IPS DF 4.7 (cell line): Measurements from ENCODE around the gene SEC22A.

Source experiments
- DNase-seq: peaks from one replicate; pipeline ENCODE4 v3.0.0-alpha.2; 2013; ENCODE audit warnings: low spot score; ENCODE audit errors: extremely low read depth

The SEC22A gene

DNA sequence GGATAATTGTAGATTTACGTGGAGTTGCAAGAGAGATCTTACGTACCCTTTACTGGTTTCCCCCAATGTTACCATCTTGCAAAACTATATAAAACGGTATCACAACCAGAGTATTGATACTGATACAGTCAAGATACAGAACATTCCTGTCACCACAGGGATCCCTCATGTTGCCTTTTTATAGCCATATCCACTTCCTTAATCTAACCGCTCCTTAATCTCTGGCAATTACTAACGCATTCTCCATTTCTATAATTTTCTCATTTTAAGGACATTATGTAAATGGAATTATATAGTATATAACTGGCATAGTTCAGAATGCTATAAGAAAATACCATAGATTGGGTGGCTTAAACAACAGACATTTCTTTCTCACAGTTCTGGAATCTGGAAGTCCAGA is 61.1 kb downstream of the SEC22A start:
- no peak for DNase-seq

DNA sequence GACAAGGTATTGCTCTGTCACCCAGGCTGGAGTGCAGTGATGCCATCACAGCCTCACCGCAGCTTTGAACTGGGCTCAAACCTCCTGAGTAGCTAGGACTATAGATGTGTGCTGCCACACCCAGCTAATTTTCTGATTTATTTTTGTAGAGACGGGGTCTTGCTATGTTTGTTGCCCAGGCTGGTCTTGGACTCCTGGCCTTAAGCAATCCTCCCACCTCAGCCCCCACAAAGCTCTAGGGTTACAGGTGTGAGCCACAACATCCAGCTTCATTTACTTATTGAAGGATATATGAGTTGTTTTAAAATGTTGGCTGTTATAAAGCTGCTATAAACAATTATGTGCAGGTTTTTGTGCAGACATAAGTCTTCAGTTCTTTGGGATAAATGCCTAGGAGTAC is 62.2 kb downstream of the SEC22A start:
- DNase-seq: no peak

DNA sequence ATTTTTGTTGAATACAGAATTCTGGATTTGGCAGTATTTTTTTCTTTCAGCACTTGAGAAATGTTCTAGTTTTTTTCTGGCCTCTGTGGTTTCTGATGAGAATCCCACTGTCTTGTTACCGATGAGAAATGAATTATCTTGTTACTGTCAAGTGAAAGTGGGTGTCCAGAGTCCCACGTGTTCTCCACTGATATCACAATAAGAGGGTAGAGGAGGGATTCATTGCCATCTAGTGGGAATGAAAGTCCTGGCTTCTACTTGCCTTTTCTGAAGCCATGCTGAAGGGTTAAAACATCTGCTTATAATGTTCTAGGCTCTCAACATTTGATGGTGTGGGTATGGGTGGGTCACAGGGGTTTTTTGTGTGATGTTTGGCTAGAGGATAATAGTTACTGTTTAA is 66.1 kb downstream of the SEC22A start:
- DNase-seq: no peak

DNA sequence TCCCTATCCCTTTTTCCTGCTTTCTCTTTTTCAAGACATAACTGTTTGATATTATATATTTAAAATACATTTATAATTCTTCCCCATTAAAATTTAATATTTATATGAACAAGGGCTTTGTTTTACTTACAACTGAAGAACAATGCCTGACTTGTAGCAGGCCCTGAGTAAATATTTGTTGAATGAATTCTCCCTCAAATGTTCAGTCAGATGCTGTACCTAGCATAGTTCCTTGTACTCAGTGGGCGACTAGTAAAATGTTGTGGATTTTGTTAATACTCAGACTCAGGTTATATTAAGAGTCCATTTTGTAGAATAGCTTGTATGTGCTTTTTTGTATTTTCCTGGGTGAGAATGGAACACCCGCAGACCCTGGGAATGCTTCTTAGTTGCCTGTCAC is 69.1 kb downstream of the SEC22A start:
- no peak for DNase-seq

DNA sequence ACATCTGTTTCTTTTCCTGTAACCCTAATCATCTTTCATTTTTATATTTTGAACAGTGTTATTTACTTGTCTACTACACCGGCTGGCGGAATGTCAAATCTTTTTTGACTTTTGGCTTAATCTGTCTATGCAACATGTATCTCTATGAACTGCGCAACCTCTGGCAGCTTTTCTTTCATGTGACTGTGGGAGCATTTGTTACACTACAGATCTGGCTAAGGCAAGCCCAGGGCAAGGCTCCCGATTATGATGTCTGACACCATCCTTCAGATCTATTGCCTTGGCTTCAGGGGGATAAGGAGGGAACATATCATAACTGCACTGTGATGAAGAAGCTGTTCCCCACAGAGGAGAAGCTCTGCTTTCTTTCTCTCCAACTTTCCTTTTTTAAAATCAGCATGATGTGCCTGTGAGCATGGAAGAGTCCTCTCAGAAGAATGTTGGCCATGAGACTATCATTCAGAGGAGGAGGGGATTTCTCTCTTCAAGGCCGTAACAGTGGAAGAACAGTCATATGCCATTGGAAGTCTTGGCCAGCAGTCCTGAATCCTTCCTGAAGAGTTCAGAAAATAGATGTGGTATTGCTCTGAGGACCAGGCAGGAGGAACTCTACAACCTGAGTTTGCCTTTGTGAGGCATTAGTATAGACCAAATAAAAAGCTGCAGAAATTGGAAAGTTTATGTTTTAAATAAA is 69.9 kb downstream of the SEC22A start:
- DNase-seq: no peak

DNA sequence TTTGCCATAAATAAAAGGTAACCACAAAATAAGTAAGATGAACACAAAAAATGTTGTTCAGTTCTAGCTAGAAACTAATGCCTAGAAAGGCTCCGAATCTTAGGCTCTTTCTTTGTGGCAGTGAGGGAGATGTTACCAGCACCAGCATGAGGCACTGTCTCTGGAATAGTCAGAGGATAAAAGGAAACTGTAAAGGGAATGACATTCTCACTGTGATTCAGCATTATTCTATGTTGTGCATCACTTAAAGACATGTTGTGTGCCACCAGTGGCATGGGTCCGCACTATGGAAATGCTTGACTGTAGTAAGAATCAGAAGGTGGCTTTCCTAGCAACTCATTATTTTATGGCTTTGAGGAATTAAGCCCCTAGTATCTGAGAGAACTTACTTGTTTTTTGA is 70.8 kb downstream of the SEC22A start:
- no peak for DNase-seq

DNA sequence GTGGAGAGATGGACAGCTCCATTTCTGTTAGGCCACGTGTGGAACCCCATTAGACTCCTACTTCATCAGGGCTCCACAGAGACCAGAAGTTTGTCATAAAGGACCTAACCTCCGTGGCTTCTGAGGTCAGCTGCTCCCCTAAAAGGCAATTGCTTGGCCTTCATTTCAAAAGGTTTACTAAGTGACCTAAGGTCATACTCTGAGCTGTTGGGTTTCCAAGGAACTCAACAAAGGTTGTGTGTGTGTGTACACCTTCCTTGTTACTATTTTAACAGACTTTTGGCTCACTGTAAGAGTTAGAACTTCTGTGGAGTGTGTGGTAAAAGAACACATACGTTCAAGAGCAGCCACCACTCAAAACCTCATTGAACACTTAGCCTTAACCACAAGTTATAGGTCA is 73.9 kb downstream of the SEC22A start:
- no peak for DNase-seq

DNA sequence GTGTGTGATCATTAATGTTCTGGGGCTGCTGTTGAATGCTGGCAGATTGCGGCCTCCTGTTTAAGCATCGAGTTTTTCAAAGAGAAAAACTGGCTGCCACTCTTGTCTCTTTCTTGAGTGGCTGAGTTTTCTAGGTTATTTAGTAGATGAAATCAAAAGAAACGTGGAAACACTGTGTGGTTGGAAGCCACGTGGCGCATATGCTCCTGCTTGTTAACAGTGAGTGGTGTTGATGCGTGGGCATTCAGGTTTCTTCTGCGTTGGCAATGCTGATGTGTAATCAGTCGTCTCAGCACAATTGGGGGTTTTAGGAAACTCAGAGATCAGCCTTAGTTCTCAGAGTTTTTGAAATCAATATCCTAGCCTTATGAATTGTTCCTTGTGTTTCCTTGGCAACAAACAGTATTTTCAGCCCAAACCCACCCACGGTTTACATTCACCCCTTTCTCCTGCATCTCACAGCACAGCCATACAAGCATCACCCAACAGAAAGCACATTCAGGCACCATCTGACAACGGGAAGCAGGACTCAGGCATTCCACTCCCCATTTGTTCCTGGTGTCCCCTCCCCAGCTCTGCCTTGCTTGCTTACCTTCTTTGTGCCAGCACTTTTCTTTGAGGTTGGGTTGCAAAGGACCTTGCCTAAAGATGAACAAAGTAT is 74.7 kb downstream of the SEC22A start:
- DNase-seq: no peak

DNA sequence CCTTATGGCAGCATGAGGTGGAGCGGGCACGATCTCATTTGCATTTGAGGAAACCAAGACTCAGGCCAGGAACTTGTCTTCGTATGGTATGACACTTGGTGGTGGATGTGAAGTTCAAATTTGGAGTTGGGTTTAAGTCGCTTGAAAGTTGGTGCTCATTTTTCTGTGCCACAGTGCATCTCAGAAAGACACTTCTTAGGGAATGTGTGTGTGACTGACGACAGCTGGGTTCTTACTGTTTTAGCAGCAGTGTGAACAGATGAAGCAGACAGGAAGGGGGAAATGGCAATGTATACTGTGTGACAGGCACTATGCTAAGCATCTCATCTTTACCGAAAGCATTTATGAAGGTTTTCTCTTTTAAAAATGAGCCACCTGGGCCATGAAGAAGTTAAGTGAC is 75.4 kb downstream of the SEC22A start:
- no peak for DNase-seq

DNA sequence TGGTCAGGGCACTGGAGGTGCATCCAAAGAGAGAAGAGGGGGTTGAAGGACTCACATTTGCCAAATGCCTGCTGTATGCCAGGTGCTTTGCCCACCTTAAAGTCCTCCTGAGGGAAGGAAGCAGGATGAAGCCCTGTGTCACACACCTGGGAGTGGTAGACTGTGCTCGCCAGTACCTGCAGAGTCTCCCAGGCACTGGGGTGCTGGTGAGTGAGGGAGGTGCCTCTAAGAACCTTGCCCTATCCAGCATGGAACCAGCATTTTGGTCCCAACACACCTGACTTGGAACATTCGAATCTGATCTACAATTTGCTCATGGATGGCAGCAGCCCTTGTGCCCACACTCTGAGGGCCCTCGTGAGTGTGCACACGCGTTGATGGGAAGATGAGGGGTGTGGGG is 76.7 kb downstream of the SEC22A start:
- no peak for DNase-seq

DNA sequence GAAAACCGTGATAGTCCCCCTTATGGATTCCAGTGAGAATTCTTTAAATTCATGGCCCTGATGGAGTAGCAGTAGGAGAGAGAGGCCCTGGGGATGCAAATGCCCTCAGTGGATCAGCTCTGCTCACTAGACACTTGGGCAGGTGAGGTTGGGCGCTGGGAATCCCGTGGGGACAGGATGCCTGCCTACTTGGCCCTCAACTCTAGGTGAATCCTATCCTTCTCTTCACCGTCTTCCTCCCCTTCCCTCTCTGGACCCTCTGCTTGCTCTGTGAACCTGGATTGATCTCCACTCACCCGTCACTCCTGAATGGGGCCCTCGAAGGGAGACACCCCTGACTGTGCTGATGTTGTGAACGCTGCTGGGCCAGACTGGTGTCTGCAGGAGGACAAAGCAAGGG is 77.4 kb downstream of the SEC22A start:
- no peak for DNase-seq

DNA sequence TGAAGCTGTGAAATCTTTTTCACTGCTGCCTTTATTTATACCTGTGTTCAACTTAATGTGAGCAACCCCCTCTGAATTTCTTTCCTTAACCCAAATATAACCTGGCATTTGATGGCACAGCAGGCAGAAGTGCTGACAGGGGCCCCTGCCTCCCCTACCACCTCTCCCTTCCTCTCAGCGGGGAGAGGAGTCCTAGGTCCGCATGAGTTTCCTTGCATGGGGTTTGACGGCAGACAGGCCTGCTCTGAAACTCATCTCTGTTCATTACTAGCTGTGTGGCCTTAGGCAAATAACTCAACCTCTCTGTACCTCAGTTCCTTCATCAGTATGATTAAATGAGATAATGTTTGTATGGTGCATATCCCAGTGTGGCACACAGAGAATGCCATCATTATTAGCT is 79.7 kb downstream of the SEC22A start:
- no peak for DNase-seq

DNA sequence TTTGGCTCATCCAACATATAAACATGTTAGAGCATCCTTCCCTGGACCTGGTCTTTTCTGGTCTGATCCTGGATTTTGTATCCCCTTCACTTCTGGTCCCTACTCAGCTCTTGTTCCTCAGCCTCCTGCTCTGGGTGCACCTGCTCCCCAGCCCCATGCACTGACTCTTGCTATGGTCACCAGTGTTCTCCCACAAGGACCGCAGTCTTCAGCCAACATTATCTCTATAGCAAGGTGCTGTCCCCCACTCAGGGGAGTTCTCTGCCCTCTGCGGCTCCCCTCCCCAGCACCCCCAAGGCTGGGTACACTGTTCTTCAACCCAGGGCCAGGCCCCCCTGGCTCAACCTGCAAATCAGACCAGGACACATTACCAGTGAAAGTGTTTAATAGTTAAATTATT is 80.2 kb downstream of the SEC22A start:
- no peak for DNase-seq

DNA sequence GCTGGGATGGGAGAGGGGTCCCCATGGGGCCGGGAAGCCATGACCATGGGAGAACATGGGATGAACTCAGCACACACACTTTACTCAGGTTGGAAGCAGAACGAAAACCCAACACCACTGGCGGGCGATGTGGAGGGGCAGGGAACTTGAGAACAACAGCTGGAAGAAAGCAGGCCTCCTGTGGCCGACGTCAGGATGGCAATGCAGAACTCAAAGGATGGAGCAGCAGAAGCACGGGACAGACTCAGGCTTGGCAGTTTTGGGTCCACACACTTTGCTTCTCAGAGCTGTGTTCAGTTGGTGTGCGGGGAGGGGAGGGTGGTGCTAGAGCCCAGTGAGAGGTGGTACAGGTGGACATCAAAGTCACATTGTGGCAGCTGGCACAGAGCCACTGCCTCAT is 80.7 kb downstream of the SEC22A start:
- DNase-seq: no peak

DNA sequence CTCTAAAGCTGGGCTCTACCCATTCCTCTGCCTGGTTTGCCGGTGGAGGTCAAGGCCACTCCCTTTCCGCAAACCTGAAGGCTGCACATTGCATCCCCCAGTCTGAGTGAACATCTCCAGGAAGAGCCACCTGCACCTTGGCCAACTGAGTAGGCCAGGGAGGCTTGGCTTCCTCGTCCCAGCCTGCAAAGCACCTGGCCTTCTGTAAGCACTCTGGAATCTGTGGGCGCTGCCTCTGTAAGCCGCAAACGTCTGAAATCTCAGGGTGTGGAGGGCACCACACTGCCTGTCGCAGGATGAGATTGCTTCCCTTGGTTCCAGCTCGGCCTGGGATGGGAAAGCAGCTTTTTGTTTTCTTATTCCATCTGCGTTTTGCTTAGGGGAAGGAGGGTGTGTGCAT is 81.3 kb downstream of the SEC22A start:
- DNase-seq: no peak

DNA sequence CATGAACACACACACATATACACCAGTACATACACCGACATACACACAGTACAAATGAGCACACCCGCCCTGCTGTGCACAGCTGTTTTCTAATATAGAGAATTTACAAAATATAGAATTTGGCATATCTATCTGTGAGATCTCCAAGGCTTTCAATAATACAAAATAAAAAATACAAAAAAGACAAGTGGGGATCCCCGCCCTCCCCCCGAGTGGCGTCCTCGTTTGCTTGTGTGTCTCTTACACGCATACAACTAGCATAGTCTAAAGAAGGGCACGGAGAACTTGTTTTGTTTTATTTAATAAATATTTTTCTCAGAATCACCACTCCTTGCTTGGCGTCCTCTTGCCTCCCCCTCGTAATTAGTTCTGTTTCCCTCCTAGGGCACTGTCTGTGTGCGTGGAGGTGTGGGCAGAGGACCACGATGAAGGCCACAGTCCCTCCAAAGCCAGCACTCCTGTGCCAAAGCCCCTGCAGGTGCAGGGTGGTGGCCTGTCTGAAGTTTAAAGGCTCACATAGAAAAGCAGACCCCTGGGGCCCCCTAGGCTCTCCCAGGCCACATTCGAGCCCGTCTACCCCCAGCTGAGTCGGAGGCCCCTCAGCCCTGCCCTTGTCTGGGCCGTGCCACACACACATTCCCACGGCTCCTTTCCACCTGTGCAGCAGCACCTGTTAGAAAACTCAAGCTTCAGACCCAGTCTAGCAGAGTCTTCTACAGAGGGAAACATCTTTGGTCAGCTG is 82.1 kb downstream of the SEC22A start:
- DNase-seq: no peak

DNA sequence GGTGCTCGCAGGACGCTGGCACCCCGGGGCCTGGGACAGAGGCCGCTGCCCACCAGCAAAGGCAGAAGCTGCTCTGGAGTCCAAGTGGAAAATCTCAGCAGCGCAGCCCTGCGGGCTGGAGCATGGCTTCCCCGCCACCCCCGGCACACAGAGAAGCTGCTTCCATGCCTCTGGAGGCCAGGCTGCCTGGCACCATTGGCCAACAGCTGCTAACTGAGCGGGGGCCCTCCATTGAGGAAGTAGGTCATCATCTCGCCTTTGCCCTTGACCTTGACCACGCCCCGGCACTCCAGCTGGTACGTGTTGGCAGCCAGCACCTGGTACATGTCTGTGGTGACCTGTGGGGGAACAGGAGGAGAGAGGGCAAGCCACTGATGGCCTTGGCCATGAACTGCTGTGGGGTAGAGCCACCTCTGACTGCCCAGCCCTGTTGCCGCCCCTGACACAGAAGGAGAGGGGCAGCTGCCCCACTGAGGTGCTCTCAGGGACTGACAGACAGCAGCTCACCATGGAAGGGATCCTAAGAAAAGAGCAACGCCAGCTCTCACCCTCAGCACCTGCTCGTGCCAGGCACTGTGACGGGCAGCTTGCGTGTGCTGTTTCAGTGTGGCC is 82.8 kb downstream of the SEC22A start:
- no peak for DNase-seq

DNA sequence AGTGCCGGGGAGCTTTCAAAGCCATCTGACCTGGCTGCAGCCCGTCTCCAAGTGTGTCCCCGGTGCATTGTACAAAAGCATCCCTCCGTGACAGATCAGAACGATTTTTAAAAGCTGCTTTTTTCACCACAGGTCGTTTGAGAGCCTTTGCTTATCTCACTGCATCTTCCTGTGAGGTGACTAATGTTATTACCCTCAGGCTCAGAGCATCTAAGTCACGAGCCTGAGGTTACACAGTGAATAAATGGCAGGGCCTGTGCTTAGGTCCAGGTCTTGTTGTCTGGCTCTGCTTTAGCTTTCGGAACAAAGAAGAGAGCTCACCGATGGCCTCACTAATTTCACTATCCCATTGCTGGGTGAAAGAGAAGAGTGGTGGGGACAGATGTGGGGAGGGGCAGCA is 83.3 kb downstream of the SEC22A start:
- DNase-seq: no peak

DNA sequence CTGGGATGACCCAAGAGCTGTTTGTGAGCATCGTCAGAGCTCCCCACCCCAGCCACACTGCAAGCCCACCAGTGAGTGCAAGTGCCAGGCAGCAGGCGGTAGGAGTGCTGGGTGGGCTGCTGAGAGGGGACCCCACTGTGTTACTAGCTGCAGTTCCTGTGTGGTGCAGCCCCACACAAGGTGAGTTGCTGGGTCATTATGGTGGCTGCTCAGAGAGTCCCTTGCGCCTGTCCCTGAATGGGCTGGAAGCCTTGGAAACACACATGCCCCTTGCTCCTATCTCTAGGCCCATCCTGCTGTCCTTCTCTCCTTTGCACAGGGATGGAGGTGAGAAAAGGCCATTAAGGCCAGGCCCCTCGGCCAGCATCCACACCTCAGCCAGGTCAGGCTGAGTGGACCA is 83.7 kb downstream of the SEC22A start:
- DNase-seq: no peak

DNA sequence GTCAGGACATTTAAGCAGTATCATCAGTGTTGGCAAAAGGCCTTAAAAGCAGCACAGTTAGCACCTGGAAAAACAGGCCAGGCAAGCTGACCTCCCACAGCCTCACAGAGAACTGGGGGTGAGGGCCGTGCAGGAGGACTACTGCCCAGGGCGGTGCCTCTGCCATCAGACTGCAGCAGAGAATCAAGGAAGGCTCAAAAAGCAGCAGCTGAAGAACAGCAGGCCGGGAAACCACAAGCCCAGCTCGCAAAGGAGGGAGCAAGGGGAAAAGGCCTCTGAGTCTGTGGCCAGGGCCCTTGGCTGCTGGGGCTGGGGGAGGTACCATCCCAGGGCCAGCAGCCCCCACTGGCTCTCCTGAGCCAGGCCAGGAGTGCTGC is 84.2 kb downstream of the SEC22A start:
- no peak for DNase-seq

DNA sequence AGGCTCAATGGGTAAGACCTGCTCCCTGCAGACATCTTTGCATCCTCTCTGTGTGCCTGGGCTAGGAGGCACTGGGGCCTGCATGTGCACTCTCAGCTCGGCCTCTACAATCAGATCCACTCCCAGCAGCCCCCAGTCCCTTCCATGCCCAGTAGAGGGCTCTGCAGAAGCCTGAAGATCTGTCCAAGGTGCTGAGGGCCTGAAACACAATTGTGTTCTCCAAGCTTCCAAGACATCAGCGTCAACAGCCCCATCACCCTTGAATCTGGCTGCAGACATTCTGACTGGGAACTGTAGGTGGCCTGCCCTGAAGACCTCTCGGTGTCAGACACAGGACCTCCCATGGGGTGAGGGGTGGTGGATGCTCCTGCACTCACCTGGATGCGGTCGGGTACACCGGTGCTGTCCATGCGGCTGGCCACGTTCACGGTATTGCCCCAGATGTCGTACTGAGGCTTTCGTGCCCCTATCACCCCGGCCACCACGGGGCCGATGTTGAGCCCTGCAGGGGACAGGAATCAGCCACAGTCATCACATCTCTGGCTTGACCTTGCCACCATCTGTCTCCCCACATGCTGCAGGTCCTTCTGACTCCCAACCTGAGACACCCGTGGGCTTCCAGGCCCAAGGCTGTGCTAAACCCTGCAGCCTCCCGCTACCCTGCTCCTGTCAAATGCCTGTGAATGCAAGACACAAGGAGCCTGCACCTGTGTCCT is 84.7 kb downstream of the SEC22A start:
- DNase-seq: peak; percentile 46
